T47D (cell line): ENCODE data around the gene ANAPC2.

ENCODE experiments used
- DNase-seq, 2 experiments: peaks; one replicate each; pipeline versions ENCODE4 v3.0.0 to v3.0.0-alpha.2; 2011 to 2012; ENCODE audit warnings: low read depth in 1 of 2, low spot score in 1 of 2
- JUND ChIP-seq: IDR thresholded peaks from 2 replicates; pipeline ENCODE4 v1.6.1; 2012; ENCODE audit warnings: low read depth
- in situ Hi-C: cut with HindIII; loops from 2 replicates; pipeline ENCODE4 v1.10.0; 2016; ENCODE audit warnings: low sequenced_read_pairs, low pct_unique_long_range_greater_than_20kb

Gene ANAPC2

DNA sequence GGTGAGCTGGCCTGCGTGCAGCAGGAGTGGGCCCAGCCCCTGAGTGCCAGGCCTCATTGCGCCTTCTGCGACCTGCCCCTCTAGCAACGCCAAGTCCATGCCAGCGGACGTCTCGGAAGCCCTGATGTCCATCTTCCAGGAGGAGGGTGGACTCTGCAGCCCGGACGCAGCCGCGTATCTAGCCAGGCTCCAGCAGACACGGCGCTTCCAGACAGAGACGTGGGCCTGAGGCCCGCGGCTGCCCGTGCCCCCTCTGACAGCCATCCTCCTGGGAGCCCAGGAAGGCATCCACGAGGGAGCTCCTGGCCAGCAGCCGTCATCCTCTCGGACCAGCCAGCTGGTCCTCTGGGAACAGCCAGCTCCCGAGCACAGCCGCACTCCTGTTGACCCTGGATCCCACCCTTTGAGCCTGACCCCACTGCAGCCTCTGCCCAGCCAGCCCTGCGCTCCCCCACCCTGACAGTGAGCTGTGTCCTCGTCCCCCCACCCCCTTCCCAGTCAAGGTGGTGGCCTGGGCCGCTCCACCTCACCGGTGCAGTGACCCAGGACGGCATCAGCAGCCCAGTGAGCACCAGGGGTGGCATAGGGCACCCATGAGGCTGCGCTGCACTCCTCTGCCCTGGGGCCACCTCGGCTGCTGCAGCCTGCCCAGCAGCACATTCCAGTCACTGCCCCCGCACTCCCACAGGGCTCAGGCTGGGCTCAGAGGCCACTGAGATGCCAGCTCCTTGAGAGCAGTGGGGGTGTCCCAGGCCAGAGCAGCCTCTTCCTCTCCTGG, 28.0 kb upstream of the ANAPC2 start:
- DNase-seq: no peak
- TF ChIP-seq JUND: no peak
- in situ Hi-C loops: no loop called here

DNA sequence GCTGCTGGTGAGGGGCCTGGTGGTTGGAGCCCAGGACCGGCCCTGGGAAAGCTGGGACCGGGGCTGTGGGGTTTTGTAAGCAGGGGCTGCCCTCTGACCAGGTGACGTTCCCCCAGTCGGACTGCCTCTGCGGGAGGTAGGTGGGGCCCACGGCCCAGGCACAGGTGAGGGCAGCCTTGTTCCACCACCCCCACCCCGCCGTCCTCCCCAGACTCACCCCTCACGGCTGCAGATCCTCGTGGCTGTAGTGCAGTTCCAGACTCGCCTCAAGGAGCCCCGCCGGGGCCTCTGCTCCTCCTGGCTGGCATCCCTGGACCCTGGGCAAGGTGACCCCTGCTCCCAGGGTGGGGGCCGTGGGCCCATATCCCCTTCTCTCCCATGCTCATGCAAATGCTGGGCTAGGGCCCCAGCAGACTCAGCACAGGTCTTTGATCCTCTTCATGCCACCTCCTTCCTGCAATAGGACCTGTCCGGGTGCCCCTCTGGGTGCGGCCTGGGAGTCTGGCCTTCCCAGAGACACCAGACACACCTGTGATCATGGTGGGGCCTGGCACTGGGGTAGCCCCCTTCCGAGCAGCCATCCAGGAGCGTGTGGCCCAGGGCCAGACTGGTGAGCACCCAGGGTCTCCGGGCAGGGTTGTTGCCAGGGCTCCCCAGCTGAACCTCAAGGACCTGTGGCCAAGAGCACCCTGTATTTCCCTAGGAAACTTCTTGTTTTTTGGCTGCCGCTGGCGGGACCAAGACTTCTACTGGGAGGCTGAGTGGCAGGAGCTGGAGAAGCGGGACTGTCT, 27.0 kb upstream of the ANAPC2 start:
- no peak for DNase-seq
- in situ Hi-C loops: no loop called here
- no peak for TF ChIP-seq JUND

DNA sequence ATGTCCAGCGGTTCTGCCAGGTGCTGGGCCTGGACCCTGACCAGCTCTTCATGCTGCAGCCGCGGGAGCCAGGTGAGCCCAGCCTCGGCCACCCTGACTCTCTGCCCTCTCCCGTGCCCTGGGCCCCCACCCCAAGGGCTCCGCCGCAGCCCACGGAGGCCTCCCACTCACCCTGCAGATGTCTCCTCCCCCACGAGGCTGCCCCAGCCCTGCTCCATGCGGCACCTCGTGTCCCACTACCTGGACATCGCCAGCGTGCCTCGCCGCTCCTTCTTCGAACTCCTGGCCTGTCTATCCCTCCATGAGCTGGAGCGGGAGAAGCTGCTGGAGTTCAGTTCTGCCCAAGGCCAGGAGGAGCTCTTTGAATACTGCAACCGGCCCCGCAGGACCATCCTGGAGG, 26.3 kb upstream of the ANAPC2 start:
- in situ Hi-C loops: no loop called here
- TF ChIP-seq JUND: no peak
- DNase-seq: no peak

DNA sequence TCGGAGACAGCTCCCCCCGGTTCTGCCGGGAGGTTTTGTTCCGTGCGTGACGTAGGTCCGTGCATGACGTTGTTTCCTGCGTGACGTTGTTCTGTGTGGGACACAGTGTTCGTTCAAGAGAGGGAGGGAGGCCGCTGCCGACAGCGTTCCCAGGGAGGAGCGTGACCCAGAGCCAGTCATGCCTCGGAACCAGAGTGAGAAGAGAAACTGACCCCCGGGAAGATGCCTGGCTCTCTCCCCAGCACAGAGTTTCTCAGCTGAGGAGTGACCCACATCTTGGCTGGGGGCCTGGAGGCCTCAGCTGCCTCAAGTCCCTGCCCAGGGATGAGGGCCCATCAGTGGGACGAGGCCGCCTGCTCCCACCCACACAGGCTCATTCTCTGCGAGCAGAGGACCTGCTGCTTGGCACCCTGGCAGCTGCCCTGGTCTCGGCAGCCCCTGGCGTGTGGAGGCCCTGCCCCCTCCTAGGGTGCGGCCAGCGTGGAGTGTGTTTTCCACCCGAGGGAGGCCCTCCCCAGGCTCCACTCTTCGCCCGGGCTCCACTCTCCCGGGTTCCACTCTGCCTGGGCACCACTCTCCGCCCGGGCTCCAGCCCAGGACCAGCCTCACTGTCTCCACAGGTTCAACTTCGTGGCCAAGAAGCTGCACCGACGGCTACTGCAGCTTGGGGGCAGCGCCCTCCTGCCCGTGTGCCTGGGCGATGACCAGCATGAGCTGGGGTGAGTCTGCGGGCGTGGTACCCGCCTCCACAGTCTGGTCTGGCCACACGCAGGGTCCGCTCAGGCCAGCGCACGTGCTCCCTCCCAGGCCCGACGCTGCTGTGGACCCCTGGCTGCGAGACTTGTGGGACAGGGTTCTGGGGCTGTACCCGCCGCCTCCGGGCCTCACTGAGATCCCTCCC, 25.1 kb upstream of the ANAPC2 start:
- in situ Hi-C loops: no loop called here
- no peak for DNase-seq
- TF ChIP-seq JUND: no peak

DNA sequence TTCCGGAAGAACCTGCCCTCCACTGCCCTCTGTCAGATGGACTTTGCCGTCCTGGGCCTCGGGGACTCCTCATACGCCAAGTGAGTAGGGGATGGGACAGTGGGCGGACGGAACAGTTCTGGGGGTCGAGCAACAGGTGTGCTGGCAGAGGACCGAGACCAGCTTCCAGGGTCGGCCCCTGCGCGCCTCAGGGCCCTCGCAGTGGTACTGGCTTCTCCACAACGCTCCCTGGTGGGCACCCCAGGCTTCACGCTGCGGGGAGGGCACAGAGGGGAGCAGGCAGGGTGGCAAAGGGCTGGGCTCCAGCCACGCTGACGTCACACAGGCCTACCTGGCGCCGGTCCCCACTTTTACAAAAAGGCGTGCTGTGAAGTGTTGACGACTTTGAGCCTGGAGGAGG, 24.2 kb upstream of the ANAPC2 start:
- no peak for DNase-seq
- in situ Hi-C loops: no loop called here
- no peak for TF ChIP-seq JUND

DNA sequence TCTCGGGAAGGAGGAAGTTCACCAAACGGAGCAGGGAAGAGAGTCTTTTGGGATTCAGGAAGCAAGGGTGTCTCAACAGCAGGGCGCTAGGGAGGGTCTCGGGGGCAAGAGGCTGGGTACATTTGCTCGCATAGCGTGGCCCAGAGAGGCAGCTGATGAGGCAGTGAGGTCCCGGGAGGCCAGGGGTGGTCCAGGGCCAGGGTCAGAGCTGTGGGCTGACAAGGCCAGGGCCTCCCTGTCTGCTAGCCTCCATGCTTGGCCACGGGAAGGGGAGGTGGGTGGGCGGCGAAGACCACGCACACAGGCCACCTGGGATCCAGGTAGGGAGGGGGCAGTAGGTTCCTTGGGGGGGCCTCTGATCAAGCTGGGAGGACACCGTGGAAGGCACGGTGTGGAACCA, 23.2 kb upstream of the ANAPC2 start:
- no peak for DNase-seq
- in situ Hi-C loops: no loop called here
- no peak for TF ChIP-seq JUND

DNA sequence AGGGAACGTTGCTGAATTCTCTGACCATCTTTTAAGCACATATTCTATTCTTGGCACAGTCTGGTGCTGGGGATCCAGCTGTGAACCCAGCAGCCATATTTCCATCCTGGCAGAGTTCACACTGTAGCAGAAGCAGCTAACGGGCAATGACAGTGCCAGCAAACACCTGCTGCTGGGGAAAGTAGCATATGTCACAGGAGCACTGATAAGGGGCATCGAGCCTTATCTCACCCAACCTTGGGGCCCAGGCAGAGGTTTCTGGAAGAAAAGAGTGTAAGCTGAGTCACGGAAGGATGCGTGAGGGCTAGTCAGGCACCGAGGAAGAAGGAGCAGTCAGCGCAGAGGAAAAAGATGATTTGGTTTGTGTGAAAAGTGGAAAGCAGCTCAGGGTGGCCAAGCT, 18.2 kb upstream of the ANAPC2 start:
- no peak for TF ChIP-seq JUND
- DNase-seq: no peak
- in situ Hi-C loops: no loop called here

DNA sequence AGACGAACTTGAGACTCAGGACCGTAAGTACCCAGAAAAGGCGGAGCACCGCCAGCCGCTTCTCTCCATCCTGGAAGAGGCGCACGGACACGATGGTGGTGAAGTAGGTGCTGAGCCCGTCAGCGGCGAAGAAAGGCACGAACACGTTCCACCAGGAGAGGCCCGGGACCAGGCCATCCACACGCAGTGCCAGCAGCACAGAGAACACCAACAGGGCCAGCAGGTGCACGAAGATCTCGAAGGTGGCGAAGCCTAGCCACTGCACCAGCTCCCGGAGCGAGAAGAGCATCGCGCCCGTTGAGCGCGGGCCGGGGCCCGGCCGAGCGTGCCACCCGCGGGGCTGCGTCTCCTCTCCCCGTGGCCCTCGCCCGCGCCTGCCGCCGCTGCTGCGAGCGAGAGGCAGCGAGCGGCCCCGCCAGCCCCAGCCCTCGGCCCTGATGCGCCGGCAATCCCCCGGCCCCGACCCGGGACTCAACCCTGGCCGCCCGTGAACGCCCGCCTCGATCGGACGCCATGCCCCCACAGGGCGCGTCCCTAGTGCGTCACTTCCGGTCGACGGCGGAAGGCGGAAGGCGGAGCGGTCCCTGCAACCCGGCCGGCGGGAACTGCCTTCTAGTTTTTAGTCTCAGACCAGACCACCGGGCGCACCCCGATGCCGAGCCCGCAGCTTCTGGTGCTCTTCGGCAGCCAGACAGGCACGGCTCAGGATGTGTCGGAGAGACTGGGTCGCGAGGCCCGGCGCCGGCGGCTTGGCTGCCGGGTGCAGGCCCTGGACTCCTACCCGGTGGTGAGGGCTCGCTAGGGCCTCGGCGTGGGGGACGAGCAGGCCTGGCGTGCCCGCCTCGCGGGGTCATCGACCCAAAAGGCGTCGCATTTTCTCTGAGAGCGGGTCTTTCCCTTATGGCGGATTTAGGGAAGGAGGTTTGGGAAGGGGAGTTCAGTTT, 17.0 kb upstream of the ANAPC2 start, which contains the start of the genes NDOR1 and TMEM203:
NDOR1 (plus strand) TSS at position 575 of the 944 bp plus-strand sequence; CDS start at position 653, 78 bp downstream.
TMEM203 (minus strand) TSS at position 523 of the 944 bp plus-strand sequence; CDS start at position 289, 234 bp downstream.
- DNase-seq: peak; percentile 90 to 97
- no peak for TF ChIP-seq JUND
- in situ Hi-C loops: no loop called here

DNA sequence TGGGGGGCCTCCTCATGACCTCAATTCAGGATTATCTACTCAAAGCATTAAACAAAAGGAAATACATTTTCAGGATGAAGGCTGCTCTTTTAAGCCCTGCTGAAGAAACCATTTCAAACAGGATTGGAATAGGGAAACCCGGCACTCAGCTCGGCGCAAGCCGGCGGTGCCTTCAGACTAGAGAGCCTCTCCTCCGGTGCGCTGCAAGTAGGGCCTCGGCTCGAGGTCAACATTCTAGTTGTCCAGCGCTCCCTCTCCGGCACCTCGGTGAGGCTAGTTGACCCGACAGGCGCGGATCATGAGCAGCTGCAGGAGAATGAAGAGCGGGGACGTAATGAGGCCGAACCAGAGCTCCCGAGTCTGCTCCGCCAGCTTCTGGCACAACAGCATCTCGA, 16.4 kb upstream of the ANAPC2 start:
- DNase-seq: no peak
- TF ChIP-seq JUND: no peak
- in situ Hi-C loops: no loop called here

DNA sequence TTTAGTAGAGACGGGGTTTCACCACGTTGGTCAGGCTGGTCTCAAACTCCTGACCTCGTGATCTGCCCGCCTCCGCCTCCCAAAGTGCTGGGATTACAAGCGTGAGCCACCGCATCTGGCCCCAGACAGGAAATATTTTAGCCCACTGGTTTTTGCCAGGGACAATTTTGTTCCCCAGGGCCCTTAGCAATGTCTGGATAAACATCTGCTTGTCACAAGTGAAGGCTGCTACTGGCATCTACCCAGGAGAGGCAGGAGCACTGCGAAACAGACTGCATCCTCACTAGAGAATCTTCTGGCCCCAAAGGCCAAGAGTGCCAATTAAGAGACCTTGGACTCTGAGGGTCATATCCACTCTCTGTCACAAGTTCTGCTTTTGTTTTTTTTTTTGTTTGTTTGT, 14.6 kb upstream of the ANAPC2 start:
- DNase-seq: no peak
- in situ Hi-C loops: no loop called here
- no peak for TF ChIP-seq JUND

DNA sequence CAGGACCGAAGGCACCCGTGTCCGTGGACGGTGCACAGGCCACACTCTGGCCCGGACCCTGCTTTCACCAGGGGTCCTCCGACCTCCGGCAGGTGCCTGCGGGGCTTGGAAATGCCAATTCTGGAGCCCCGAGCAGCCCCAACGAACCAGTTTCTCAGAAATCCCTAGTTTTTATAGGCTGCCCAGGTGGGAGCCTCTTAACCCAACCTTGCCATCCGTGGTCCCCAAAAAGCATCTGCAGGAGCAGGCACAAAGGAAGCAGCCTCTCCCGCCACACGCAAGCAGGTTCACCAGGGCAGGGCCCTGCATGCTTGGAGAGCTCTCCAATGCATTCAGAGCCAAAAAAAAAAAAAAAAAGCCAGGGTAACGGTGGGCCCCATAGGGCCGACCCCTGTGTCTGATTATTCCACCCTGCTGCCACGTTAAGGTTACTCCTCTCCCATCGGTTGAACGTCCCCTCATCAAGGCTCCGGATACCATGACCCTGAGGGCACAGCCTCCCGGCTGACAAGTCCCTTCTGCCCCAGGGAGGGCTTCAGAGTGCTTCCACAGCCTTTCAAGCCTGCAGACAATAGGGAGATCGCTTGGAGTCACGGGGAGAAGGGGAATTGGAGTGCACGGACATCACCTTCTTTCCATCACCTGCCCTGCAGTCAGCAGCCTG, 13.0 kb upstream of the ANAPC2 start:
- in situ Hi-C loops: no loop called here
- TF ChIP-seq JUND: no peak
- no peak for DNase-seq
